H1 (cell line): ENCODE data around the gene AGAP3. TPM values are rescaled to one million over a fixed set of nuclear protein-coding genes. Genes with fewer than 3 reads are reported as not detected.
A peak's percentile ranks its signal among the peaks of the same experiment; 100 is the strongest.

ENCODE experiments used
- CTCF ChIA-PET: fragments of 300-600 bp; sonication (Branson Sonifier 250); formaldehyde crosslinking; loops from one replicate; lab custom pipeline; 2021; ENCODE audit not compliant: partially characterized antibody; lab: Charles Lee
- POLR2A ChIA-PET: fragments of 300-600 bp; sonication (Branson Sonifier 250); formaldehyde crosslinking; loops from one replicate; lab custom pipeline; 2021; ENCODE audit warnings: inconsistent platforms; ENCODE audit not compliant: partially characterized antibody; lab: Charles Lee
- DNase-seq, 2 experiments: peaks; one replicate each; pipeline versions ENCODE4 v3.0.0 to v3.0.0-alpha.2; 2010 to 2022; ENCODE audit warnings: low spot score in 2 of 2, low read depth in 1 of 2, mixed read lengths in 1 of 2
- FAIRE-seq: peaks from 2 replicates; lab custom pipeline; 2011; peaks lifted over from hg19 to GRCh38; lab: Jason Lieb, UNC
- H2AFZ ChIP-seq: 2 replicates; pipeline ENCODE4 v1.8.1; 2012; ENCODE audit warnings: low read length, inconsistent platforms
- H2AK5ac ChIP-seq: 2 replicates; pipeline ENCODE4 v1.6.1; 2013; ENCODE audit warnings: low read depth, low read length
- H2BK120ac ChIP-seq: replicated peaks from 2 replicates; pipeline ENCODE3; 2013; ENCODE audit warnings: low read depth, low read length, inconsistent platforms
- H2BK12ac ChIP-seq: 2 replicates; pipeline ENCODE4 v1.6.1; 2013; ENCODE audit warnings: low read depth, low read length
- H2BK15ac ChIP-seq: 2 replicates; pipeline ENCODE4 v1.6.1; 2013; ENCODE audit warnings: low read length
- H2BK20ac ChIP-seq: 2 replicates; pipeline ENCODE4 v1.6.1; 2013; ENCODE audit warnings: low read length
- H2BK5ac ChIP-seq: 2 replicates; pipeline ENCODE4 v1.6.1; 2013; ENCODE audit warnings: low read depth, low read length
- H3K14ac ChIP-seq: 2 replicates; pipeline ENCODE4 v1.6.1; 2013; ENCODE audit warnings: inconsistent platforms; ENCODE audit not compliant: insufficient read length
- H3K18ac ChIP-seq: 2 replicates; pipeline ENCODE4 v1.6.1; 2013; ENCODE audit warnings: low read length; ENCODE audit errors: extremely low read depth
- H3K23ac ChIP-seq: 2 replicates; pipeline ENCODE4 v1.6.1; 2013; ENCODE audit warnings: inconsistent platforms; ENCODE audit not compliant: insufficient read length
- H3K23me2 ChIP-seq: 2 replicates; pipeline ENCODE4 v1.6.1; 2013; ENCODE audit warnings: low read depth, low read length
- H3K27ac ChIP-seq: 2 replicates; pipeline ENCODE4 v1.6.1; 2011; ENCODE audit warnings: low read depth, low read length, inconsistent platforms
- H3K27me3 ChIP-seq, 4 experiments: replicated peaks in 1 of 4; 1 replicate in 1 of 4; 2 replicates in 3 of 4; pipeline versions ENCODE4 v1.6.1 to v1.8.1; 2011 to 2013; ENCODE audit warnings: low read length in 3 of 4, mild to moderate bottlenecking in 3 of 4, inconsistent platforms in 2 of 4, mixed read lengths in 2 of 4, moderate library complexity in 1 of 4; ENCODE audit not compliant: control insufficient read depth in 3 of 4, insufficient read depth in 3 of 4; ENCODE audit errors: extremely low read depth in 1 of 4
- H3K36me3 ChIP-seq, 4 experiments: 2 replicates each; pipeline versions ENCODE4 v1.6.1 to v1.8.1; 2011 to 2013; ENCODE audit warnings: mild to moderate bottlenecking in 4 of 4, low read length in 3 of 4, moderate library complexity in 2 of 4, control low read depth in 1 of 4, inconsistent platforms in 1 of 4; ENCODE audit not compliant: insufficient read depth in 4 of 4, control insufficient read depth in 2 of 4
- H3K4ac ChIP-seq: replicated peaks from 2 replicates; pipeline ENCODE3; 2013; ENCODE audit warnings: low read length, low read depth, mixed read lengths, inconsistent platforms; ENCODE audit not compliant: insufficient read length
- H3K4me1 ChIP-seq, 4 experiments: replicated peaks in 1 of 4; 1 replicate in 1 of 4; 2 replicates in 3 of 4; pipeline versions ENCODE4 v1.6.1 to v1.8.1; 2011 to 2013; ENCODE audit warnings: low read length in 3 of 4, inconsistent platforms in 2 of 4, mixed read lengths in 1 of 4; ENCODE audit not compliant: insufficient read depth in 4 of 4, control insufficient read depth in 3 of 4
- H3K4me2 ChIP-seq, 2 experiments: 2 replicates each; pipeline versions ENCODE4 v1.6.1 to v1.8.1; 2011 to 2013; ENCODE audit warnings: low read depth in 2 of 2, low read length in 2 of 2, control low read depth in 1 of 2, inconsistent platforms in 1 of 2, mild to moderate bottlenecking in 1 of 2; ENCODE audit not compliant: insufficient read depth in 1 of 2
- H3K4me3 ChIP-seq, 4 experiments: fragments of 200-600, 300-600 bp in 1 of 4; sonication (generic), shearing (Covaris generic), sonication (Bioruptor Twin) in 1 of 4; 2 replicates each; pipeline versions ENCODE4 v1.5.1 to v1.8.1; 2011 to 2016; ENCODE audit warnings: low read length in 4 of 4, low read depth in 3 of 4, control low read depth in 2 of 4, inconsistent platforms in 2 of 4, mild to moderate bottlenecking in 2 of 4, mixed read lengths in 1 of 4, moderate library complexity in 1 of 4; ENCODE audit not compliant: insufficient read depth in 2 of 4; ENCODE audit errors: extremely low read depth in 1 of 4
- H3K56ac ChIP-seq: replicated peaks from 2 replicates; pipeline ENCODE3; 2013; ENCODE audit warnings: low read depth, mild to moderate bottlenecking, mixed read lengths, low read length, inconsistent platforms; ENCODE audit not compliant: insufficient read length
- H3K79me1 ChIP-seq: 2 replicates; pipeline ENCODE4 v1.6.1; 2013; ENCODE audit warnings: low read depth, low read length, control low read depth
- H3K79me2 ChIP-seq, 2 experiments: 2 replicates each; pipeline versions ENCODE4 v1.6.1 to v1.8.1; 2012 to 2013; ENCODE audit warnings: low read length in 2 of 2, mild to moderate bottlenecking in 2 of 2, inconsistent platforms in 1 of 2; ENCODE audit not compliant: insufficient read depth in 2 of 2, control insufficient read depth in 1 of 2
- H3K9ac ChIP-seq, 4 experiments: replicated peaks in 1 of 4; 1 replicate in 1 of 4; 2 replicates in 3 of 4; pipeline versions ENCODE4 v1.6.1 to v1.8.1; 2011 to 2013; ENCODE audit warnings: low read depth in 3 of 4, low read length in 3 of 4, control low read depth in 2 of 4, mild to moderate bottlenecking in 2 of 4, moderate library complexity in 2 of 4, inconsistent platforms in 1 of 4; ENCODE audit errors: extremely low read depth in 1 of 4
- H3K9me3 ChIP-seq, 2 experiments: 2 replicates each; pipeline versions ENCODE4 v1.6.1 to v1.8.1; 2012 to 2013; ENCODE audit warnings: mild to moderate bottlenecking in 2 of 2, moderate library complexity in 2 of 2, control low read depth in 1 of 2, inconsistent platforms in 1 of 2, low read depth in 1 of 2, low read length in 1 of 2, mixed read lengths in 1 of 2; ENCODE audit not compliant: insufficient read depth in 2 of 2
- H4K20me1 ChIP-seq, 2 experiments: replicated peaks in 1 of 2; 2 replicates each; pipeline versions ENCODE3 to v1.8.1; 2011 to 2013; ENCODE audit warnings: inconsistent platforms in 2 of 2, low read length in 2 of 2, mild to moderate bottlenecking in 1 of 2; ENCODE audit not compliant: insufficient read depth in 2 of 2, control insufficient read depth in 1 of 2
- H4K5ac ChIP-seq: 2 replicates; pipeline ENCODE4 v1.6.1; 2013; ENCODE audit warnings: low read length, low read depth, mixed read lengths, inconsistent platforms; ENCODE audit not compliant: insufficient read length
- H4K8ac ChIP-seq: 2 replicates; pipeline ENCODE4 v1.8.0; 2013; ENCODE audit warnings: mild to moderate bottlenecking, moderate library complexity, low read length, inconsistent platforms; ENCODE audit not compliant: insufficient read depth; ENCODE audit errors: extremely low read depth
- H4K91ac ChIP-seq: replicated peaks from 2 replicates; pipeline ENCODE3; 2013; ENCODE audit warnings: low read length, mixed read lengths, inconsistent platforms; ENCODE audit not compliant: insufficient read length
- CREB1 ChIP-seq: IDR thresholded peaks from 2 replicates; pipeline ENCODE4 v1.6.1; 2012; ENCODE audit warnings: inconsistent platforms
- EZH2 ChIP-seq: fragments of 200-600 bp; sonication (generic); IDR thresholded peaks from 2 replicates; pipeline ENCODE4 v1.7.1; 2012; ENCODE audit warnings: low read depth, mild to moderate bottlenecking, moderate library complexity, low read length, inconsistent platforms; ENCODE audit not compliant: severe bottlenecking
- FOSL1 ChIP-seq: IDR thresholded peaks from 2 replicates; pipeline ENCODE4 v1.6.1; 2011; ENCODE audit warnings: mild to moderate bottlenecking, low read depth, low read length, moderate library complexity; ENCODE audit not compliant: insufficient read depth
- KDM4A ChIP-seq: IDR thresholded peaks from one replicate; pipeline ENCODE4 v1.7.1; 2012; ENCODE audit warnings: low read depth, mild to moderate bottlenecking, moderate library complexity, low read length, inconsistent platforms; ENCODE audit not compliant: severe bottlenecking
- MAX ChIP-seq: IDR thresholded peaks from 2 replicates; pipeline ENCODE4 v1.6.1; 2012; ENCODE audit warnings: inconsistent platforms
- RBBP5 ChIP-seq: IDR thresholded peaks from 2 replicates; pipeline ENCODE4 v1.7.1; 2012; ENCODE audit warnings: low read depth, mild to moderate bottlenecking, inconsistent platforms, low read length, moderate library complexity, borderline replicate concordance
- RFX5 ChIP-seq: IDR thresholded peaks from 2 replicates; pipeline ENCODE4 v1.6.1; 2011; ENCODE audit warnings: low read depth, low read length, improper control_type of control experiment, borderline replicate concordance
- RNF2 ChIP-seq: fragments of 200-900, 300-1000 bp; sonication (generic); IDR thresholded peaks from 2 replicates; pipeline ENCODE4 v1.7.1; 2016; ENCODE audit warnings: borderline replicate concordance, low read depth, mild to moderate bottlenecking, antibody characterized with exemption, low read length; ENCODE audit not compliant: poor library complexity, severe bottlenecking; ENCODE audit errors: missing control alignments
- SIN3A ChIP-seq, 2 experiments: IDR thresholded peaks in 1 of 2; conservative IDR thresholded peaks in 1 of 2; 2 replicates each; pipeline ENCODE4 v1.6.1; 2011 to 2012; ENCODE audit warnings: low read length in 2 of 2, improper control_type of control experiment in 1 of 2, low read depth in 1 of 2, mild to moderate bottlenecking in 1 of 2
- WGBS, 2 experiments: shearing (Covaris generic) in 1 of 2; methylation state at CpG; one replicate each; pipeline versions ENCODE4 v1.1.6 to v1.1.7; 2013 to 2015; ENCODE audit warnings: low lambda C conversion rate in 2 of 2, mixed read lengths in 2 of 2, inconsistent platforms in 1 of 2, low coverage in 1 of 2, missing lambda C conversion rate in 1 of 2; ENCODE audit not compliant: insufficient replicate concordance in 2 of 2, insufficient coverage in 1 of 2, insufficient read length in 1 of 2; ENCODE audit errors: extremely low coverage in 1 of 2, missing lambda C conversion rate in 1 of 2; 5-methylcytosine and 5-hydroxymethylcytosine counted together
- polyA plus RNA-seq, 7 experiments: library from polyadenylated mRNA; depleted of rRNA in 3 of 7; stranded (reverse) in 5 of 7; unstranded in 2 of 7; fragments of >200 nt in 5 of 7; fragments of 200-250 nt in 2 of 7; gene quantifications; 1 replicate in 5 of 7; 2 replicates in 1 of 7; 4 replicates in 1 of 7; pipeline versions ENCODE4 v1.2.1 to v1.2.3, GENCODE V29; 2011 to 2013; ENCODE audit warnings: missing spikeins in 2 of 7, mixed read lengths in 2 of 7
- total RNA-seq: library from RNA; stranded (reverse); fragmentation: NEBNext Ultra II Directional; extraction: Animal tissue kit (Norgen Biotek cat#: 25700); gene quantifications from 2 replicates; pipeline ENCODE4 v1.2.1, GENCODE V29; 2021

AGAP3 gene
- total and polyA plus RNA-seq, 2 of the 8 experiments (the other 6 are each of a cell fraction or from before 2014, with no cell fraction given): 66.4 to 120 TPM

- ChIA-PET POLR2A (interaction anchor here (0.6 to 4.9 kb wide), 5 partner anchors 10 to 59 kb away, joined by 3 to 33 read pairs (median 3); partner anchors contain the start of genes ABCB8 and CDK5), CTCF (interaction anchor here (0.9 to 15.1 kb wide), 9 partner anchors 10 to 157 kb away, joined by 3 to 448 read pairs (median 5); partner anchors contain the start of genes ABCB8 and ABCF2)
- no peak overlapping the region for H2AFZ ChIP-seq
- H3K27me3 ChIP-seq: peaks cover 0 to 28% (median 14%) of the 10 kb centered on the region in 4 experiments; a peak in 6 of 7 replicates
- H3K56ac ChIP-seq: no peak overlapping the region
- no peak overlapping the region for H4K5ac ChIP-seq
- peaks cover 25% of the 10 kb centered on the region for H3K23me2 ChIP-seq
- peaks cover 6% of the 10 kb centered on the region; the same call in 1 of the 2 replicates for H3K79me1 ChIP-seq
- no peak overlapping the region for H2BK5ac ChIP-seq
- H3K36me3 ChIP-seq: no peaks in the 10 kb centered on the region
- peak overlapping the region; percentile 73 to 83 for H3K4me2 ChIP-seq
- no peak overlapping the region for H2BK20ac ChIP-seq
- H2BK12ac ChIP-seq: no peak overlapping the region
- H3K4ac ChIP-seq: no peak overlapping the region
- peak overlapping the region; percentile 46 to 69 (median 64); a peak in 5 of 7 replicates for H3K9ac ChIP-seq
- no peak overlapping the region for H3K23ac ChIP-seq
- no peak overlapping the region; the same call in none of the 2 replicates for H3K18ac ChIP-seq
- H2BK15ac ChIP-seq: peak overlapping the region; percentile 53; the same call in 1 of the 2 replicates
- WGBS, 2 experiments: 3% methylated on average over 46 of the region's 70 CpGs; no CpG with 5 or more reads in 1 of the 2 experiments
- H3K79me2 ChIP-seq: peaks cover 5 to 46% of the 10 kb centered on the region in 2 experiments; a peak in 3 of 4 replicates
- peaks cover 31 to 41% of the 10 kb centered on the region in 2 experiments for H4K20me1 ChIP-seq
- no peak overlapping the region for H2BK120ac ChIP-seq
- peaks cover 6 to 43% (median 26%) of the 10 kb centered on the region in 4 experiments for H3K4me1 ChIP-seq
- FAIRE-seq (no peak), DNase-seq (no peak)
- no peak overlapping the region for H3K27ac ChIP-seq
- H3K9me3 ChIP-seq: no peaks in the 10 kb centered on the region
- no peak overlapping the region for H2AK5ac ChIP-seq
- peak overlapping the region; percentile 71 for H4K91ac ChIP-seq
- H3K4me3 ChIP-seq: peak overlapping the region; percentile 58 to 75 (median 66)
- no peak overlapping the region for H3K14ac ChIP-seq
- peak overlapping the region; percentile 47; the same call in 1 of the 2 replicates for H4K8ac ChIP-seq
- TF ChIP-seq SIN3A (conservative IDR thresholded peaks at IDR 0.05 in 1 of 2, IDR thresholded peaks at IDR 0.05 in 1 of 2; ENCODE audit: low read depth in 1 of 2, low read length in 2 of 2): peak in 1 of 2 experiments; percentile 20; a peak in 1 of 4 replicates
- TF ChIP-seq MAX: no peak
- TF ChIP-seq RBBP5: peak; percentile 8; the same call in 1 of the 2 replicates
- no peak for TF ChIP-seq CREB1
- TF ChIP-seq RFX5: no peak
- peak; percentile 22 for TF ChIP-seq KDM4A
- no peak for TF ChIP-seq FOSL1
- peak; percentile 43 for TF ChIP-seq EZH2
- TF ChIP-seq RNF2: peak; percentile 43
Measured at GRCh38 chr7:151087245-151088018, 1.2 kb downstream of the AGAP3 start.
